Sciatic nerve (tissue), 2 donors: Measurements from ENCODE around the gene SIPA1L3. TPM values are rescaled to one million over a fixed set of nuclear protein-coding genes. Genes with fewer than 3 reads are reported as not detected.

ENCODE experiments used
- ATAC-seq: fragments of 200-7000 bp; cut with Tn5 transposase; one replicate; pipeline ENCODE4 v1.9.1; 2020; ENCODE audit warnings: mild to moderate bottlenecking, moderate library complexity
- DNase-seq: peaks from one replicate; pipeline ENCODE4 v3.0.0-alpha.2; 2020; ENCODE audit warnings: low spot score
- intact Hi-C: fragments of 100-400 bp; cut with DNase I; formaldehyde crosslinking; loops from one replicate; pipeline ENCODE4 v1.14.2; 2022
- total RNA-seq: library from RNA; stranded (reverse); fragmentation: NEBNext Ultra II Directional; extraction: Animal tissue kit (Norgen Biotek cat#: 25700); gene quantifications from one replicate; pipeline ENCODE4 v1.2.1, GENCODE V29; 2021
- donor health status: DM: no; HTN: no; CAD: no.
- donor health status: DM: no; HTN: no; CAD: no.

Gene SIPA1L3
- total RNA-seq, 1 donor from 2014 or later, result 26.1 TPM

DNA sequence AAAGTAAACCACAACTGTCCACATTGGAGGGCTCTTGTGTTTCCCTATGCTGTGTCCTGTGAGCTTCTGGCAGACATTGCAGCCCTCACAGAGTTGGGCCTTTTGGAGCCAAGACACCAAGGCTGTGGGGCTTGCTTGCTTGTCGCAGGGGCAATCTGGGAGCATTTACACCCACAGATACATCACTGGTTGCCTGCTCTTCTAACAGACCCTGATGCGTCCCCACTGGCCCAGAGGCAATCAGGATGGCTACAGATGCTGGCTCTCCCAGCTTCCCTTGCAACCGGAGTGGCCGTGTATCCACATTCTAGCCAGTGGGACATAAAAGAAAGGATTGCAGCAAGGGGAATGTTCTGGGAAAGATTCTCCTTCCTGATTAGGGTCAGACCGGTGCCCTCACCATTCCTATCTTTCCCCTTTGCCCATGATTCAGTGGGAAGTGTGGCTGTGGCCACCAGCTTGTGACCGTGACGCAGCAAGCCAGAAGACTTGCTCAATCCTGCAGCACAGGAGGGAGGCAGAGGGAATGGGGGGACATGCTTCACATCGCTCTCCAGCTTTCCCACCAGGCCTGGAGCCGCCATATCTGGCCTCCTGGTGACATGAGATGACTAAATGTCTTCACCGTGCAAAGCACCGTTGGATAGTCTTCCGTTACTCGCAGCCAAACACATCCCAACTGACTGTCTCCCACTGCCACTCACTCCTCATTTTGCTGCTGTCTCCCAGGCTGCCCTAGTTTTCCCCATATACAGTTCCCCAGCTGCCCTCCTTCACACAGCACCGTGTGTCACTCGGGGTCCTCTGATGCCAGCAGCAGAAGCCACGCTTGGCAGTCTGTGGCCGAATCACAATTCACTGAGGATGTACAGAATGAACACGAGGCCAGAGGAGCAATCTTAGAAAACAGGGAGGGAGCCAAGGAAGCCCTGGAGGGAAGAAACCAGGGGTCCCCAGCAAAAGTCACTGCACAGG is 166.1 kb downstream of the SIPA1L3 start:
- DNase-seq (no peak), ATAC-seq (no peak)
- intact Hi-C loops, result no loop called here

DNA sequence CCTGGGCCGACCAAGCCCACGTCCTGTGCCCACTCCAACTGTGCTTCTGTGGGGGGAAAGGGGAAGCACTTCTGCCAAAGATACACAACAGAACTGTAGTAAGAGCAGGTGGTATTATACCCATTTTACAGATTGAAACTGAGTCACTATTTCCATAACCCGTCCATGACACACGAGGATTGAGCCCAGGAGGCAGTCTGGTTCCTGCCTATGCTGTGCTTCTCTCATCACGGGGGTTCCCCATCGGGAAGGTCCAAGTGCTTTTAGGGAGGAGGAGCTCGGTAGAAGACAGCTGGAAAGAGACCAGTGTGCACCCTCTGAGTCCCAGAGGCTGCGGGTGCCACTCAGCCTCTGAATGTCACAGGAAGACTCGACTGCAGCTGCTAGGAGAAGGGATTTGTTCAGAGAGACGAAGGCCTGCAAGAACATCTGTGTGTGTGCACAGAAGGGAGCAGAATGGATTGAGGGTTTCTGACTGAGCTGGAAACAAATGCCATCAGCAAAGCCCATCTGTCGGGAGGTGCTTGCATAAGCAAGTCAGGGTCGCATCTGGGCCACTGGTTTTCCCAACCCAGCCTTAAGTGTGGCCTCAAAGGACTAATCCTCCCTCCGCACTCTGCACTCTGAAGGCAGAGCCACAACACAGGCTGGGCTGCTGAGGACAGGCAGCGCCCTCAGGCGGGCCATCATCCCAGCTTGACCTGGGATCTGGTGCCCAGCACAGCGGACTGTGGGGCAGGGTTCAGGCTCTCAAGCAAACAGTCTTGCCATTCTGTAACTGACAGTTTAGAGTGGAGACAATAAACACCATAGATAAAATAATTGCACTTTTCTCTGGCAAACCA is 167.1 kb downstream of the SIPA1L3 start:
- ATAC-seq (peak; percentile 71), DNase-seq (no peak)
- intact Hi-C loops, result no loop called here

DNA sequence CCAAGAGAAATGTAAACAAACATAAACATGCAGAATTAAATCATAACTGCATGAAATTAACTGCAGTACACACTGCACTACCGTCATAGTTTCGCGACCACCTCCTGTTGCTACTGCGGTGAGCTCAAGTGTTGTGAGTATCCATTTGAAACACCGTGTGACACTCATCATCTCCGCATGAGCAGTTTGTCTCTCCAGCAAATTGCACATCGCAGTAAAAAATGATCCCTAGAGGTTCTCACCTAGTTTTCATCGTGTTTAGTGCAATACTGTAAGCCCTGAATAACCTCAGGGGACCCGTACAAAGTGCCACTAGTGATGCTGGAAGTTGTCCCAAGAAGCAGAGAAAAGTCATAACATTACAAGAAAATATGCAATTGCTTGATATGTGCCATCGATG is 169.3 kb downstream of the SIPA1L3 start:
- no peak for DNase-seq
- intact Hi-C loops, result no loop called here
- no peak for ATAC-seq

DNA sequence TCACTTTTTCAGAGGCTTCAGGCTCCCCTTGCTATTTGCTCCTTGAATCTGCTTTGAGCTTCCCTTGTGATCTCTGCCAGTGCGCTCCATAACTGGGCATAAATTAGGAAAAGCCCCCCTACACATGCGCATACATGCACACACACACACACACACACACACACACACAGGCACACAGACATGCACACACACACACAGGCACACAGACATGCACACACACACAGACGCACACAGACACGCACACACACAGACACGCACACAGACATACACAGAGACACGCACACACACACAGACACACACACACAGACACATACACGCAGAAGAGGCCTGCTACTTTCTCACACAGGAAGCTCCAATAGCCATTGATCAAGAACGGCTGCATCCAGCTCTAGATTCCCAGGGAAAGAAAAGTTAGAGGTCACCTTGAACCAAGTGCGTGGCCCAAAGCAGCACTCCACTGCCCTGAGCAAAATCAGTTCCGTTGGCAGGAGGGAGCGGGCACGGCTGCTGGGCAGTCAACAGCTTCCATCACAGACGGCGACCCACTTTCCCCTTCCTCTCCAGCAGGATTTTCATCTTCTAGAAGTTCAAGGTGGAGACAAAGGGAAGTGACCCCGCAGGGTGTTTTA is 171.4 kb downstream of the SIPA1L3 start:
- ATAC-seq (no peak), DNase-seq (no peak)
- intact Hi-C loops, result no loop called here

DNA sequence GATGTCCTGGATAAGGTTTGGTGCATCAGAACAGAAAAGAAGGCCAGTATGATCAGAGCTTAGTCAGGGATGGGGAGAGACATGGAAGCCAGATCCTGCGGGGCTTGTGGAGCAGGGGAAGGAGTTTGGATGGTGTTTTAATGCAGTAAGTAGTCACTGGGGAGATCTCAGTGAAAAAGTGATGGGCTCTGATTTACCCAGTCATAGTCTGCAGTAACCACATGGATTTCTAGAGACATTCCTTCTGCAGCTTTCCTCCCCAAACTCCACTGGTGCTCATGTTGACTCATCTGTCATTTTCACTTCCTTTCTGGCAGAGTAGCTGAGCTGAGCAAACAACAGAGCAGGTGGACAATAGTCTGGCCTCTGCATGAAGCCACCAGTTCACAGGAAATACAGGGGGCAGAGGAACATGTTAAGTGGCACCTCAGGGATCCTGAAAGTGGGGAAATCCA is 172.9 kb downstream of the SIPA1L3 start:
- no peak for ATAC-seq
- intact Hi-C loops, result no loop called here
- no peak for DNase-seq

- intact Hi-C loops, result no loop called here
- ATAC-seq, result no peak
Observed at GRCh38 chr19:38081547-38082255, 174.7 kb downstream of the SIPA1L3 start.

GRCh38 chr19:38082256-38083118 is 175.5 kb downstream of the SIPA1L3 start:
- DNase-seq (no peak), ATAC-seq (no peak)
- intact Hi-C loops, result no loop called here

More at GRCh38 chr19:38081547-38082255, 174.7 kb downstream of the SIPA1L3 start:
- no peak for DNase-seq

DNA sequence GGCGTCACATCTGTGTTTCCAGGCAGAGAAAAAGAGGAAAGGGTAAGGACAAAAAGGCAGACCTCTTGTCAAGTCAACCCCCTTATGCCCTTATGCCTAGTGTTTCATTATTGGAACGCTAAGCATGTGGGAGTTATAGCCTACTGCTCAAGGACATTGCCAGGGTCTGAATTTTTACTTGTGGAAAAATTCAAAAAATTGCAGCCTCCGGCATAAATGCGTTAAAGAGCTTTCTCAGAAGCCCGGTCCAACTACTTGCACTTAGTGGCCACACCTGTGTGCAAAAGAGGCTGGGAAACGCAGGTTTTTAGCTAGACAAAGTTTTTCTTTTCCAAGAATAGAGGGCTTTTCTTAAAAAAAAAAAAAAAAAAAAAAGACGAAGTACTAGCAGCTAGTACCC is 177.2 kb downstream of the SIPA1L3 start:
- ATAC-seq, result no peak
- no peak for DNase-seq
- intact Hi-C loops, result no loop called here

DNA sequence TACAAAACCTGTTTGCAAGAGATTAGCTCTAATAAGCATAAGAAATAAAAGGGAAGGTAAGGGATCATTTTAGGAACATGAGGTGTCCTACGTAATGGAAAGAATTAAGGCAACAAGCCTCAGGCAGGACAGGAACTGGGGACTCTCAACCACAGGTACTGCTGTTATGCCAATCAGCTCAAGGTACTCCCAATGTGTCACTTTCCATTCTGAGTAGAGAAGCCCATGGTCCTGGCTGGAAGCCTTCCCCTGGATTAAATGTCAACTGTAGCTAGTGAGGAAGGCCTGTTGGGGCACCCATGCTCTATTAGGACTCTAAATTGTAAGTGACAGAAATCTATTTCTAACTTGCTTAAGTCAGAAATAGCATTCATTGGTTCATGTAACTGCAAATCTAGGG is 182.4 kb downstream of the SIPA1L3 start:
- DNase-seq (no peak), ATAC-seq (no peak)
- intact Hi-C loops, result no loop called here

DNA sequence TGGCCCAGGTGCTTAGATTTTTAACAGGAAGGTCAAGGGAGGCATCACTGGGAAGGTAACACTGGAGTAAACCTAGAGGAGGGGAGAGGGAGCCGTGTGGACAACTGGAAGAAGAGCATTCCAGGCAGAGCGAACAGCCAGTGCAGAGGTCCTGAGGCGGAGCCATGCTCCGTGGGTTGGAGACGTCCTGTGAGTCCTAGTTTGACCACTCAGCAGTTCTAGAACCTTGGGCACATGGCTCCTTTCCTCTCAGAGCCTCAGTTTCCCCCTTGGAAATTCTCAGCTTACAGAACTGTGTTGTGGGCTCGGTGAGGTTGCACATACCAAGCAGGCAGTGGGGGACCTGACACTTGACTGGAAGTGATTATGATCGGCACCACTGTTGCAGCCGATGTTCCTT is 186.1 kb downstream of the SIPA1L3 start:
- intact Hi-C loops, result loop anchor here (10.0 kb wide), 1 partner anchor 188 kb away; the partner anchor contains the start of genes SIPA1L3 and WDR87
- ATAC-seq (no peak), DNase-seq (no peak)

DNA sequence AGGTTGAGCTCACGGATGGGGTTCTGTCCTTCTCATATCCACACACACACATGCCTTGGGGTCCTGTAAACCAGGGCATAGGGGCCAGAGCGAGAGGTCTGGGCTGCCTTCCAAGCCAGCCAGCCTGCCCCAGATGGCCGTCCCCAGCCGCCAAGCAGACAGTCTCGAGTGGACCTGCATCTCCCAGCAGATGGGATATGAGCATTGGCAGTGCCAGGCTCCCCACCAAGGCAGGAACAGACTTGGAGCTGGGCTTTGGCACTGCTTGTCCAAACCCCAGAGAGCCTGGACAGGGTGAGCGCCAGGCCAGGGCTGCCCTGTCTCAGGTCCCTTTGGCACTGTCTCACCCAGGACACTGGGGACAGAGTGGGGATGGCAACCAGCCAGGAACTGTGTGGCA is 186.6 kb downstream of the SIPA1L3 start:
- ATAC-seq (no peak), DNase-seq (no peak)
- intact Hi-C loops, result loop anchor here (10.0 kb wide), 1 partner anchor 189 kb away; the partner anchor contains the start of genes SIPA1L3 and WDR87

- intact Hi-C loops, result loop anchor here (10.0 kb wide), 1 partner anchor 191 kb away; the partner anchor contains the start of genes SIPA1L3 and WDR87
- peak; percentile 70 for ATAC-seq
- DNase-seq, result peak; percentile 78
Observed at GRCh38 chr19:38095411-38096308, 188.7 kb downstream of the SIPA1L3 start.

- ATAC-seq (no peak), DNase-seq (no peak)
- intact Hi-C loops, result loop anchor here (10.0 kb wide), 1 partner anchor 195 kb away; the partner anchor contains the start of genes SIPA1L3 and WDR87
Observed at GRCh38 chr19:38099966-38100365, 193.0 kb downstream of the SIPA1L3 start.

- ATAC-seq (no peak), DNase-seq (no peak)
- intact Hi-C loops, result no loop called here
Observed at GRCh38 chr19:38100589-38100988, 193.6 kb downstream of the SIPA1L3 start.

DNA sequence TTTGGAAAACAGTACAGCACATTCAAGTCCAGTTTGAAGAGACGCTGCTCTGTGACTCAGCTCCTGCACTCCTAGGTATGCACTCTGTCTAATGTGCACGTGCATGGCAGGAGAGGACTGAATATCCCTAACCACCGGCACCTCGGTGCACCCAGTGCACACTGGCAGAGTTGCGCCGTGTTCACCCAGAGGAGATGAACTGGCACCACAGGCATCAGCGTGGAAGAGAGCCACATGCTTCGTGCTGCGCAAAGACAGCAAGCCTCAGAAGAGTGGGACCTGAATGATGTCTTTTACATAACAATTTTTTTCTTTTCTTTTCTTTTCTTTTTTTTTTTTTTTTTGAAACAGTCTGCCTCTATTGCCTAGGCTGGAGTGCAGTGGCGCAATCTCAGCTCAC is 194.7 kb downstream of the SIPA1L3 start:
- DNase-seq, result no peak
- ATAC-seq, result no peak
- intact Hi-C loops, result no loop called here

GRCh38 chr19:38105574-38105973 is 198.6 kb downstream of the SIPA1L3 start:
- DNase-seq (no peak), ATAC-seq (no peak)
- intact Hi-C loops, result no loop called here

- intact Hi-C loops, result no loop called here
- ATAC-seq (no peak), DNase-seq (no peak)
Observed at GRCh38 chr19:38107129-38107528, 200.1 kb downstream of the SIPA1L3 start.
